Keratinocyte (primary cell): ENCODE measurements around the gene CHD9. TPM values are rescaled to one million over a fixed set of nuclear protein-coding genes. Genes with fewer than 3 reads are reported as not detected.

Experiments
- DNase-seq: peaks from one replicate; pipeline ENCODE4 v3.0.0-alpha.2; 2011; ENCODE audit warnings: low read depth, missing footprints, low spot score
- FAIRE-seq: peaks from 2 replicates; lab custom pipeline; 2011; peaks lifted over from hg19 to GRCh38; lab: Jason Lieb, UNC
- H2AFZ ChIP-seq: 2 replicates; pipeline ENCODE4 v1.6.0; 2012; ENCODE audit warnings: low read length, control low read depth, inconsistent platforms; ENCODE audit not compliant: control insufficient read depth
- H3K27ac ChIP-seq: 2 replicates; pipeline ENCODE4 v1.5.1; 2011; ENCODE audit warnings: low read length; ENCODE audit not compliant: control insufficient read depth, insufficient read depth
- H3K27me3 ChIP-seq: 3 replicates; pipeline ENCODE4 v1.6.0; 2011; ENCODE audit warnings: low read length; ENCODE audit not compliant: control insufficient read depth, insufficient read depth; ENCODE audit errors: extremely low read depth
- H3K36me3 ChIP-seq, 2 experiments: 2 replicates in 1 of 2; 3 replicates in 1 of 2; pipeline ENCODE4 v1.5.1; 2011; ENCODE audit warnings: low read length in 2 of 2, mild to moderate bottlenecking in 1 of 2; ENCODE audit not compliant: control insufficient read depth in 2 of 2, insufficient read depth in 2 of 2; ENCODE audit errors: extremely low read depth in 1 of 2
- H3K4me1 ChIP-seq: 3 replicates; pipeline ENCODE4 v1.5.1; 2011; ENCODE audit warnings: low read length; ENCODE audit not compliant: control insufficient read depth, insufficient read depth; ENCODE audit errors: extremely low read depth
- H3K4me2 ChIP-seq: 3 replicates; pipeline ENCODE4 v1.6.0; 2011; ENCODE audit warnings: low read depth, low read length; ENCODE audit not compliant: control insufficient read depth, insufficient read depth; ENCODE audit errors: extremely low read depth
- H3K4me3 ChIP-seq, 3 experiments: fragments of 200-600 bp in 1 of 3; sonication (generic) in 1 of 3; 2 replicates in 2 of 3; 3 replicates in 1 of 3; pipeline ENCODE4 v1.5.1; 2011 to 2016; ENCODE audit warnings: low read length in 3 of 3, mild to moderate bottlenecking in 3 of 3, control low read depth in 2 of 3, inconsistent platforms in 1 of 3, low read depth in 1 of 3, mixed read lengths in 1 of 3, mixed run types in 1 of 3, moderate library complexity in 1 of 3; ENCODE audit not compliant: control insufficient read depth in 2 of 3, insufficient read depth in 2 of 3; ENCODE audit errors: extremely low read depth in 1 of 3
- H3K79me2 ChIP-seq: 2 replicates; pipeline ENCODE4 v1.6.0; 2012; ENCODE audit warnings: low read length; ENCODE audit not compliant: control insufficient read depth, insufficient read depth
- H3K9ac ChIP-seq: 3 replicates; pipeline ENCODE4 v1.6.0; 2011; ENCODE audit warnings: low read length; ENCODE audit not compliant: control insufficient read depth, insufficient read depth; ENCODE audit errors: extremely low read depth
- H3K9me1 ChIP-seq: 3 replicates; pipeline ENCODE4 v1.6.0; 2011; ENCODE audit warnings: low read length; ENCODE audit not compliant: control insufficient read depth, insufficient read depth; ENCODE audit errors: extremely low read depth
- H3K9me3 ChIP-seq: 2 replicates; pipeline ENCODE4 v1.5.1; 2012; ENCODE audit warnings: low read depth, low read length; ENCODE audit not compliant: control insufficient read depth
- H4K20me1 ChIP-seq: 3 replicates; pipeline ENCODE4 v1.6.0; 2011; ENCODE audit warnings: low read length; ENCODE audit not compliant: control insufficient read depth, insufficient read depth; ENCODE audit errors: extremely low read depth
- EZH2 ChIP-seq: IDR thresholded peaks from one replicate; pipeline ENCODE4 v1.6.1; 2012; ENCODE audit warnings: inconsistent platforms, mild to moderate bottlenecking, low read length, moderate library complexity
- dilution Hi-C: fragments of 300-500 bp; cut with MboI; formaldehyde crosslinking; loops from one replicate; pipeline ENCODE4 v1.7.0; 2020; ENCODE audit warnings: low sequenced_read_pairs; ENCODE audit not compliant: extremely low pct_ligation_motif_present
- polyA plus RNA-seq, 5 experiments: library from polyadenylated mRNA; depleted of rRNA in 3 of 5; stranded (reverse) in 3 of 5; stranded (forward) in 1 of 5; unstranded in 1 of 5; fragments of >200 nt; gene quantifications; 1 replicate in 1 of 5; 2 replicates in 3 of 5; 3 replicates in 1 of 5; pipeline versions ENCODE4 v1.2.1 to v1.2.3, GENCODE V29; 2011 to 2012; ENCODE audit warnings: missing spikeins in 2 of 5, low read depth in 1 of 5, low replicate concordance in 1 of 5
- TF ChIP-seq, protein P1 (sequence below), 3 experiments: IDR thresholded peaks in 1 of 3; conservative IDR thresholded peaks in 1 of 3; optimal IDR thresholded peaks in 1 of 3; 2 replicates in 2 of 3; 3 replicates in 1 of 3; pipeline versions ENCODE3 to v1.5.1; 2011; ENCODE audit warnings: low read length in 3 of 3, mild to moderate bottlenecking in 3 of 3, moderate library complexity in 2 of 3, control low read depth in 1 of 3, inconsistent platforms in 1 of 3; ENCODE audit not compliant: insufficient read depth in 2 of 3; ENCODE audit errors: extremely low read depth in 1 of 3

Gene CHD9
- polyA plus RNA-seq, 1 donor (not counting 4 experiments of a cell fraction or from before 2014, with no cell fraction given): 32.8 TPM

DNA sequence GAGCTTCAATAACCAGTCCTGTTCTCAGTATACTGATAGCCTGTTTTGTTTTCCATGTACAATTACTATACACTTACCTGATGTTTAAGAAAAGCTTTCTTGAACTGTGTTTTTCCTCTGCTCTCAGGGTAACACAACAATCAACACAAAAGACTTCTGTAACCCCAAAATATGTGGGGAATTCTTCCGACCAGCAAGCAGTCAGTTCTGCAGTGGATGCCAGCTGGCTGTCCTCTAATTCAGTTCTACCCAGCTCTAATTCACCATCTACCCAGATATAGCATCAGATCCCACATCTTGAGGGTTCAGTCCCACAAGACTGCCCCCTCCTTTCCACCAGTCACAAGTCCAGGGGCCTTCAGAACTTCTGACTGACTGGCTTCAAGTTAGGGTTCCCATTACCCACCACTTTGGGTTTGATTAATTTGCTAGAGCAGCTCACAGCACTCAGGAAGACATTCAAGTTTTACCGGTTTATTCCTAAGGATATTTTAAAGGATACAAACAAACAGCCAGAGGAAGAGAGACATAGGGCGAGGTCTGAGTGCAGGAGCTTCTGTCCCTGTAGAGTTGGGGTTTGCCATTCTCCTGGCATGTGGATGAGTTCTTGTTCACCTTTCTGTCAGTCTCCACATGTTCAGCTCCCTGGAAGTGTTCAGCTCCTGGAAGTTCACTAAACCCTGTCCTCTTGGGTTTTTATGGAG, 178.2 kb downstream of the CHD9 start:
- Histone ChIP-seq H3K9me3 (no peaks in the 10 kb centered on the region), H3K4me2 (no peak overlapping the region), H3K9ac (no peak overlapping the region), H2AFZ (no peak overlapping the region), H4K20me1 (no peaks in the 10 kb centered on the region), H3K4me3 (no peak overlapping the region), H3K79me2 (no peaks in the 10 kb centered on the region), H3K36me3 (peaks cover 12 to 18% of the 10 kb centered on the region in 2 experiments), H3K27ac (no peak overlapping the region), H3K9me1 (no peaks in the 10 kb centered on the region), H3K4me1 (no peaks in the 10 kb centered on the region), H3K27me3 (no peaks in the 10 kb centered on the region)
- DNase-seq: no peak
- dilution Hi-C loops: no loop called here
- TF ChIP-seq EZH2: no peak
- FAIRE-seq: no peak

GRCh38 chr16:53234836-53235235, 180.0 kb downstream of the CHD9 start:
- dilution Hi-C loops: no loop called here
- DNase-seq: no peak
- Histone ChIP-seq H3K4me1 (no peaks in the 10 kb centered on the region), H4K20me1 (no peaks in the 10 kb centered on the region), H3K79me2 (no peaks in the 10 kb centered on the region), H3K27me3 (no peaks in the 10 kb centered on the region), H3K9me1 (no peaks in the 10 kb centered on the region), H3K36me3 (peaks cover 14 to 16% of the 10 kb centered on the region in 2 experiments), H3K9me3 (no peaks in the 10 kb centered on the region), H3K4me2 (no peak overlapping the region), H2AFZ (no peak overlapping the region), H3K9ac (no peak overlapping the region), H3K27ac (no peak overlapping the region), H3K4me3 (no peak overlapping the region)
- no peak for FAIRE-seq
- TF ChIP-seq, protein P1, sequence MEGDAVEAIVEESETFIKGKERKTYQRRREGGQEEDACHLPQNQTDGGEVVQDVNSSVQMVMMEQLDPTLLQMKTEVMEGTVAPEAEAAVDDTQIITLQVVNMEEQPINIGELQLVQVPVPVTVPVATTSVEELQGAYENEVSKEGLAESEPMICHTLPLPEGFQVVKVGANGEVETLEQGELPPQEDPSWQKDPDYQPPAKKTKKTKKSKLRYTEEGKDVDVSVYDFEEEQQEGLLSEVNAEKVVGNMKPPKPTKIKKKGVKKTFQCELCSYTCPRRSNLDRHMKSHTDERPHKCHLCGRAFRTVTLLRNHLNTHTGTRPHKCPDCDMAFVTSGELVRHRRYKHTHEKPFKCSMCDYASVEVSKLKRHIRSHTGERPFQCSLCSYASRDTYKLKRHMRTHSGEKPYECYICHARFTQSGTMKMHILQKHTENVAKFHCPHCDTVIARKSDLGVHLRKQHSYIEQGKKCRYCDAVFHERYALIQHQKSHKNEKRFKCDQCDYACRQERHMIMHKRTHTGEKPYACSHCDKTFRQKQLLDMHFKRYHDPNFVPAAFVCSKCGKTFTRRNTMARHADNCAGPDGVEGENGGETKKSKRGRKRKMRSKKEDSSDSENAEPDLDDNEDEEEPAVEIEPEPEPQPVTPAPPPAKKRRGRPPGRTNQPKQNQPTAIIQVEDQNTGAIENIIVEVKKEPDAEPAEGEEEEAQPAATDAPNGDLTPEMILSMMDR (optimal IDR thresholded peaks at IDR 0.05 in 1 of 3, IDR thresholded peaks at IDR 0.05 in 1 of 3, conservative IDR thresholded peaks at IDR 0.05 in 1 of 3; ENCODE audit: extremely low read depth in 1 of 3, insufficient read depth in 2 of 3, low read length in 3 of 3): no peak

GRCh38 chr16:53235851-53236250, 181.1 kb downstream of the CHD9 start:
- no peaks in the 10 kb centered on the region for H3K4me1 ChIP-seq
- H3K9me3 ChIP-seq: no peaks in the 10 kb centered on the region
- no peak overlapping the region for H3K9ac ChIP-seq
- TF ChIP-seq, protein P1 (optimal IDR thresholded peaks at IDR 0.05 in 1 of 3, IDR thresholded peaks at IDR 0.05 in 1 of 3, conservative IDR thresholded peaks at IDR 0.05 in 1 of 3; ENCODE audit: extremely low read depth in 1 of 3, insufficient read depth in 2 of 3, low read length in 3 of 3): no peak
- TF ChIP-seq EZH2: no peak
- DNase-seq: no peak
- no peak overlapping the region for H3K4me2 ChIP-seq
- dilution Hi-C loops: no loop called here
- H3K79me2 ChIP-seq: no peaks in the 10 kb centered on the region
- no peaks in the 10 kb centered on the region for H3K9me1 ChIP-seq
- no peak overlapping the region for H2AFZ ChIP-seq
- no peak for FAIRE-seq
- peaks cover 11 to 13% of the 10 kb centered on the region in 2 experiments for H3K36me3 ChIP-seq
- no peaks in the 10 kb centered on the region for H3K27me3 ChIP-seq
- no peak overlapping the region for H3K27ac ChIP-seq
- no peak overlapping the region for H3K4me3 ChIP-seq
- H4K20me1 ChIP-seq: no peaks in the 10 kb centered on the region
